Measurements from ENCODE around the gene GRIN1. TPM values are rescaled to one million over a fixed set of nuclear protein-coding genes. Genes with fewer than 3 reads are reported as not detected.

Gene GRIN1
- total and polyA plus RNA-seq, 10 of the 15 experiments (the other 5 are each of a cell fraction or from before 2014, with no cell fraction given), result 0.05 to 0.10 (median 0.06) TPM; not detected in 6

DNA sequence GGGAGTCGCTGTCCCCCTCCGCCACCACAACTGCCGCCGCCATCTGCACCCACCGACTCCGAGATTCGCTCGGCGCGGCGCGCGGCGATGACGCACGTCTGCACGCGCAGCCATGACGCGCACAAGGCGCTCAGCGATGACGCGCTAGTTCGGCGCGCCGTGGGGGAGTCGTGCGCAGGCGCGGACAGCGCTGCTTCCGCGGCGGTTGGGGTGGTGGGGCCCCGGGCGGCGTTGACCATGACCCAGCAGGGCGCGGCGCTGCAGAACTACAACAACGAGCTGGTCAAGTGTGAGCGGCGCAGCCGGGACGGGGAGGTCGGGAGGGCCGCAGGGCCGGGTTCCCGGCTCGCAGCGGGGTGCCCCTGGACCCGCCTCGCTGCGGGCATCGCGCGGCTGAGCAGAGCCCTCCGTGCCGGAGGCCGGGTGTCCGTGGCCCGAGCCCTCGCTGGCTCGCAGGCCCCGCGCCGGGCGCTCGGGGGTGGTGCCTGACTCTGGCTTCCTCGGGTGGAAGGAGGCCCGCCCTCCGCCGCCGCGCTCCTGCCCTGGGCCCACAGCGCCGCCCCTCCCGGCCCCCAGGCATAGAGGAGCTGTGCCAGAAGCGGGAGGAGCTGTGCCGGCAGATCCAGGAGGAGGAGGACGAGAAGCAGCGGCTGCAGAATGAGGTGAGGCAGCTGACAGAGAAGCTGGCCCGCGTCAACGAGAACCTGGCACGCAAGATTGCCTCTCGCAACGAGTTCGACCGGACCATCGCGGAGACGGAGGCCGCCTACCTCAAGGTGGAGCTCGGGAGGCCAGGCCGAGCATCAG lies 49.7 kb downstream of the GRIN1 start, which contains the start of the genes ANAPC2 and SSNA1 (continued):
- TF ChIP-seq GABPA (IDR thresholded peaks at IDR 0.05; ENCODE audit: low read depth) (no peak), PML (IDR thresholded peaks at IDR 0.05; ENCODE audit: low read length) (no peak; the same call in 1 of the 2 replicates), RELA (IDR thresholded peaks at IDR 0.05; ENCODE audit: borderline replicate concordance, partially characterized antibody) (peak; percentile 87), IKZF1 (conservative IDR thresholded peaks at IDR 0.05) (peak; percentile 98), IRF4 (IDR thresholded peaks at IDR 0.05; ENCODE audit: low read depth, low read length) (peak; percentile 10; the same call in 1 of the 2 replicates), ZNF217 (IDR thresholded peaks at IDR 0.05) (peak; percentile 71; the same call in 1 of the 2 replicates), RUNX3 (IDR thresholded peaks at IDR 0.05; ENCODE audit: low read length) (peak; percentile 31; the same call in 1 of the 2 replicates), CREB1 (IDR thresholded peaks at IDR 0.05; ENCODE audit: low read depth) (peak; percentile 100), NBN (IDR thresholded peaks at IDR 0.05) (peak; percentile 98), NFXL1 (IDR thresholded peaks at IDR 0.05; ENCODE audit: borderline replicate concordance) (no peak), KAT2A (conservative IDR thresholded peaks at IDR 0.05; ENCODE audit: control insufficient read depth, low read depth, low read length) (no peak), BRCA1 (IDR thresholded peaks at IDR 0.05; ENCODE audit: low read depth, low read length) (peak; percentile 65), CBX3 (IDR thresholded peaks at IDR 0.05; ENCODE audit: borderline replicate concordance, low read depth) (no peak), WRNIP1 (IDR thresholded peaks at IDR 0.05; ENCODE audit: borderline replicate concordance, low read depth, low read length) (no peak), BCL11A (IDR thresholded peaks at IDR 0.05; ENCODE audit: low read depth, low read length) (no peak), YBX1 (IDR thresholded peaks at IDR 0.05) (no peak), RFX5 (IDR thresholded peaks at IDR 0.05; ENCODE audit: low read depth, low read length) (peak; percentile 32; the same call in 1 of the 2 replicates), POLR2AphosphoS5 (IDR thresholded peaks at IDR 0.05; ENCODE audit: low read length) (peak; percentile 82; the same call in 1 of the 2 replicates), NR2C2 (IDR thresholded peaks at IDR 0.05; ENCODE audit: borderline replicate concordance, control insufficient read depth, insufficient read length, low read depth) (no peak), HDAC6 (IDR thresholded peaks at IDR 0.05; ENCODE audit: unreplicated experiment) (no peak), ZNF384 (IDR thresholded peaks at IDR 0.05; ENCODE audit: borderline replicate concordance, low read depth, low read length) (0 out of 2 replicates have a peak, but pooled peaks have one; percentile 26), RCOR1 (conservative IDR thresholded peaks at IDR 0.05; ENCODE audit: low read depth, low read length) (peak; percentile 78; the same call in 1 of the 2 replicates), ZNF622 (IDR thresholded peaks at IDR 0.05) (no peak), KDM1A (IDR thresholded peaks at IDR 0.05; ENCODE audit: borderline replicate concordance) (no peak), ATF7 (IDR thresholded peaks at IDR 0.05; ENCODE audit: low read depth) (peak; percentile 66; the same call in 1 of the 2 replicates), IKZF2 (IDR thresholded peaks at IDR 0.05) (no peak; a peak in 1 of 4 replicates), TCF7 (IDR thresholded peaks at IDR 0.05; ENCODE audit: borderline replicate concordance) (no peak)
- TF ChIP-seq, protein P1, sequence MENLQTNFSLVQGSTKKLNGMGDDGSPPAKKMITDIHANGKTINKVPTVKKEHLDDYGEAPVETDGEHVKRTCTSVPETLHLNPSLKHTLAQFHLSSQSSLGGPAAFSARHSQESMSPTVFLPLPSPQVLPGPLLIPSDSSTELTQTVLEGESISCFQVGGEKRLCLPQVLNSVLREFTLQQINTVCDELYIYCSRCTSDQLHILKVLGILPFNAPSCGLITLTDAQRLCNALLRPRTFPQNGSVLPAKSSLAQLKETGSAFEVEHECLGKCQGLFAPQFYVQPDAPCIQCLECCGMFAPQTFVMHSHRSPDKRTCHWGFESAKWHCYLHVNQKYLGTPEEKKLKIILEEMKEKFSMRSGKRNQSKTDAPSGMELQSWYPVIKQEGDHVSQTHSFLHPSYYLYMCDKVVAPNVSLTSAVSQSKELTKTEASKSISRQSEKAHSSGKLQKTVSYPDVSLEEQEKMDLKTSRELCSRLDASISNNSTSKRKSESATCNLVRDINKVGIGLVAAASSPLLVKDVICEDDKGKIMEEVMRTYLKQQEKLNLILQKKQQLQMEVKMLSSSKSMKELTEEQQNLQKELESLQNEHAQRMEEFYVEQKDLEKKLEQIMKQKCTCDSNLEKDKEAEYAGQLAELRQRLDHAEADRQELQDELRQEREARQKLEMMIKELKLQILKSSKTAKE (IDR thresholded peaks at IDR 0.05; ENCODE audit: low read depth, poor library complexity, severe bottlenecking), result no peak
